K562 (cell line): Measurements from ENCODE around the gene C2orf42. TPM values are rescaled to one million over a fixed set of nuclear protein-coding genes. Genes with fewer than 3 reads are reported as not detected.
A peak's percentile ranks its signal among the peaks of the same experiment; 100 is the strongest.

Experiments used
- ARID1B ChIP-seq: fragments of 450-650 bp; IDR thresholded peaks from 2 replicates; pipeline ENCODE4 v1.6.1; 2016; ENCODE audit warnings: antibody characterized with exemption, mild to moderate bottlenecking, inconsistent platforms
- ATF1 ChIP-seq, 2 experiments: fragments of 450-650 bp in 1 of 2; IDR thresholded peaks; 2 replicates each; pipeline ENCODE4 v1.6.1; 2016; ENCODE audit warnings: missing compliant biosample characterization in 1 of 2, missing genetic modification characterization in 1 of 2
- BRD9 ChIP-seq: fragments of 450-650 bp; IDR thresholded peaks from 2 replicates; pipeline ENCODE4 v1.6.1; 2018; ENCODE audit warnings: low read depth; ENCODE audit not compliant: partially characterized antibody
- ELK3 ChIP-seq: fragments of 450-650 bp; formaldehyde crosslinking; IDR thresholded peaks from 2 replicates; pipeline ENCODE4 v1.4.0; 2020; ENCODE audit warnings: mild to moderate bottlenecking
- HEY1 ChIP-seq: fragments of 250-450 bp; sonication (Bioruptor Pico); IDR thresholded peaks from 2 replicates; pipeline ENCODE4 v1.5.0; 2020; ENCODE audit warnings: mild to moderate bottlenecking, moderate library complexity, borderline replicate concordance
- JUNB ChIP-seq: fragments of 450-650 bp; formaldehyde crosslinking; conservative IDR thresholded peaks from 2 replicates; pipeline ENCODE4 v1.4.0; 2020; ENCODE audit warnings: mild to moderate bottlenecking
- L3MBTL2 ChIP-seq: fragments of 450-650 bp; IDR thresholded peaks from 2 replicates; pipeline ENCODE4 v1.6.1; 2016; ENCODE audit warnings: mild to moderate bottlenecking, moderate library complexity
- LARP7 ChIP-seq: fragments of 450-650 bp; IDR thresholded peaks from 2 replicates; pipeline ENCODE4 v1.6.1; 2016
- NUFIP1 ChIP-seq: fragments of 450-650 bp; IDR thresholded peaks from 2 replicates; pipeline ENCODE4 v1.6.1; 2018; ENCODE audit not compliant: partially characterized antibody
- SMC3 ChIP-seq: conservative IDR thresholded peaks from 2 replicates; pipeline ENCODE4 v1.6.1; 2011; ENCODE audit warnings: low read depth, low read length, improper control_type of control experiment; ENCODE audit not compliant: insufficient read depth
- SRSF7 ChIP-seq: fragments of 200-400 bp; formaldehyde crosslinking; optimal IDR thresholded peaks from 2 replicates; pipeline ENCODE3; 2017; ENCODE audit warnings: mild to moderate bottlenecking, low read depth, low read length
- TFAM ChIP-seq: fragments of 250-450 bp; sonication (Bioruptor Pico); conservative IDR thresholded peaks from 2 replicates; pipeline ENCODE4 v1.5.0; 2021; ENCODE audit warnings: mild to moderate bottlenecking, moderate library complexity
- ZNF695 ChIP-seq: fragments of 450-650 bp; formaldehyde crosslinking; IDR thresholded peaks from 2 replicates; pipeline ENCODE4 v1.4.0; 2020; ENCODE audit warnings: mild to moderate bottlenecking, moderate library complexity
- ZNF778 ChIP-seq: fragments of 450-650 bp; formaldehyde crosslinking; IDR thresholded peaks from 2 replicates; pipeline ENCODE4 v1.4.0; 2020; ENCODE audit warnings: mild to moderate bottlenecking, moderate library complexity
- polyA plus RNA-seq, 8 experiments: library from polyadenylated mRNA; depleted of rRNA in 4 of 8; stranded (reverse) in 5 of 8; unstranded in 3 of 8; fragments of >200 nt; fragmentation: Nextera tagmentation in 2 of 8; fragmentation: Illumina TruSeq in 1 of 8; extraction: Ambion mirVana in 2 of 8; extraction: Trizol in 1 of 8; gene quantifications; 2 replicates each; pipeline versions ENCODE4 v1.2.1 to v1.2.3, GENCODE V29; 2011 to 2014; ENCODE audit warnings: inconsistent platforms in 1 of 8, missing spikeins in 1 of 8
- total RNA-seq, 7 experiments: library from RNA; depleted of rRNA in 6 of 7; stranded (reverse); fragments of >200 nt in 6 of 7; fragmentation: Illumina TruSeq in 2 of 7; extraction: Trizol in 2 of 7; gene quantifications; 2 replicates each; pipeline versions ENCODE4 v1.2.1 to v1.2.3, GENCODE V29; 2011 to 2021; ENCODE audit warnings: low replicate concordance in 1 of 7
- TF ChIP-seq, protein P1 (sequence below): fragments of 250-450 bp; sonication (Bioruptor Pico); IDR thresholded peaks from 2 replicates; pipeline ENCODE4 v1.8.0; 2022; ENCODE audit warnings: inconsistent platforms
- TF ChIP-seq, protein P2 (sequence below): sonication (generic); formaldehyde crosslinking; IDR thresholded peaks from 2 replicates; pipeline ENCODE4 v1.5.0; 2020; ENCODE audit warnings: missing genetic modification reagents
- TF ChIP-seq, protein P3 (sequence below): sonication (generic); formaldehyde crosslinking; IDR thresholded peaks from 2 replicates; pipeline ENCODE4 v1.9.0; 2022; ENCODE audit warnings: mild to moderate bottlenecking, missing genetic modification reagents
- TF ChIP-seq, protein P4 (sequence below): fragments of 250-450 bp; sonication (Bioruptor Pico); IDR thresholded peaks from 2 replicates; pipeline ENCODE4 v1.4.0; 2020; ENCODE audit warnings: mild to moderate bottlenecking, moderate library complexity, borderline replicate concordance
- TF ChIP-seq, protein P5 (sequence below): fragments of 450-650 bp; formaldehyde crosslinking; IDR thresholded peaks from 2 replicates; pipeline ENCODE4 v1.4.0; 2020; ENCODE audit warnings: mild to moderate bottlenecking, mixed read lengths

Gene C2orf42
- total and polyA plus RNA-seq, 9 of the 15 experiments (the other 6 are each of a cell fraction or from before 2014, with no cell fraction given) = 4.6 to 10.9 (median 7.5) TPM

DNA sequence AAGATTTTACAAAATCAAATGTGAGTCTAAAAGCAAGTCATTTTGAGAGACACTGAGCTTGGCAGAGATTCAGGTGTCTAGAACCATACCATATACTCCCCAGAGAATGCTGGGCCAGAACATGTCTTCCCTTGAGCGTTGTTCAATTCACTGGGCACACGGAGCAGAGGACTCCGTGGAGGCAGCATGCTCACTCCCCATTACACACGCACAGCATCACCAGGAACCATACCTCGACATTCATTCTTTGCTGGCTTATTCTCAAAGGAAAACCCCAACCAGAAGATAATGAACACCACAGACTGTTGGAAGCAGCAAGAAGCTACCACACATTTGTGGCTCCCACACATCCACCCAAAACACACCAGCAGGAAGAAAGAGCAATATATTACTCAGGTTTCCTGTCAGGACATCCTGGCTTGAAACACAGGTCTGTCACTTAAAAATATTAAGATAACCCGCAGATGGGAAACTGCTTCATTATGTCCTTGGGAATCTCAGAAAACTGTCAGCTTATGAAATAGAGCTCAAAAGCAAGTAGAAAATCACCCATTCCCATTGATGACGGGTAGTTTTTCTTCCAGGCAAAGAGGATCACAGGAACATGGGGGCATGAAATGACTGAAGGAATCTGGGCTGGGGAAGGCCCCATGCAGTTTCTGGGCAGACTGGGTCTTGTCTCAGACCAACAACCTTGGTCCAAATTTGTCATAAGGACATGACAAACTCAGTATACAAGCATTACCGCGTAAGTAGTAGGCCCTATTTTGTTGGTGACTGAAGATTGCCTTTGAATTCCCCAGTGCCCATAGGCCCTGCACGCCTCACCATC, 57.1 kb downstream of the C2orf42 start (continued):
- TF ChIP-seq, protein P1, sequence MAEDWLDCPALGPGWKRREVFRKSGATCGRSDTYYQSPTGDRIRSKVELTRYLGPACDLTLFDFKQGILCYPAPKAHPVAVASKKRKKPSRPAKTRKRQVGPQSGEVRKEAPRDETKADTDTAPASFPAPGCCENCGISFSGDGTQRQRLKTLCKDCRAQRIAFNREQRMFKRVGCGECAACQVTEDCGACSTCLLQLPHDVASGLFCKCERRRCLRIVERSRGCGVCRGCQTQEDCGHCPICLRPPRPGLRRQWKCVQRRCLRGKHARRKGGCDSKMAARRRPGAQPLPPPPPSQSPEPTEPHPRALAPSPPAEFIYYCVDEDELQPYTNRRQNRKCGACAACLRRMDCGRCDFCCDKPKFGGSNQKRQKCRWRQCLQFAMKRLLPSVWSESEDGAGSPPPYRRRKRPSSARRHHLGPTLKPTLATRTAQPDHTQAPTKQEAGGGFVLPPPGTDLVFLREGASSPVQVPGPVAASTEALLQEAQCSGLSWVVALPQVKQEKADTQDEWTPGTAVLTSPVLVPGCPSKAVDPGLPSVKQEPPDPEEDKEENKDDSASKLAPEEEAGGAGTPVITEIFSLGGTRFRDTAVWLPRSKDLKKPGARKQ (CRISPR knock-in tag) = no peak
- TF ChIP-seq, protein P2, sequence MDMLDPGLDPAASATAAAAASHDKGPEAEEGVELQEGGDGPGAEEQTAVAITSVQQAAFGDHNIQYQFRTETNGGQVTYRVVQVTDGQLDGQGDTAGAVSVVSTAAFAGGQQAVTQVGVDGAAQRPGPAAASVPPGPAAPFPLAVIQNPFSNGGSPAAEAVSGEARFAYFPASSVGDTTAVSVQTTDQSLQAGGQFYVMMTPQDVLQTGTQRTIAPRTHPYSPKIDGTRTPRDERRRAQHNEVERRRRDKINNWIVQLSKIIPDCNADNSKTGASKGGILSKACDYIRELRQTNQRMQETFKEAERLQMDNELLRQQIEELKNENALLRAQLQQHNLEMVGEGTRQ (CRISPR knock-in tag) = no peak
- TF ChIP-seq ATF1 (CRISPR knock-in tag; IDR thresholded peaks at IDR 0.05) = no peak
- no peak for TF ChIP-seq ATF1 (tag; IDR thresholded peaks at IDR 0.05)
- TF ChIP-seq ELK3 (CRISPR knock-in tag) = no peak
- TF ChIP-seq, protein P3, sequence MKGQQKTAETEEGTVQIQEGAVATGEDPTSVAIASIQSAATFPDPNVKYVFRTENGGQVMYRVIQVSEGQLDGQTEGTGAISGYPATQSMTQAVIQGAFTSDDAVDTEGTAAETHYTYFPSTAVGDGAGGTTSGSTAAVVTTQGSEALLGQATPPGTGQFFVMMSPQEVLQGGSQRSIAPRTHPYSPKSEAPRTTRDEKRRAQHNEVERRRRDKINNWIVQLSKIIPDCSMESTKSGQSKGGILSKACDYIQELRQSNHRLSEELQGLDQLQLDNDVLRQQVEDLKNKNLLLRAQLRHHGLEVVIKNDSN (CRISPR knock-in tag) = no peak
- no peak for TF ChIP-seq SMC3
- no peak for TF ChIP-seq NUFIP1
- no peak for TF ChIP-seq LARP7
- TF ChIP-seq ZNF778 (CRISPR knock-in tag) = no peak
- TF ChIP-seq L3MBTL2 = peak; percentile 34; the same call in 1 of the 2 replicates
- TF ChIP-seq, protein P4, sequence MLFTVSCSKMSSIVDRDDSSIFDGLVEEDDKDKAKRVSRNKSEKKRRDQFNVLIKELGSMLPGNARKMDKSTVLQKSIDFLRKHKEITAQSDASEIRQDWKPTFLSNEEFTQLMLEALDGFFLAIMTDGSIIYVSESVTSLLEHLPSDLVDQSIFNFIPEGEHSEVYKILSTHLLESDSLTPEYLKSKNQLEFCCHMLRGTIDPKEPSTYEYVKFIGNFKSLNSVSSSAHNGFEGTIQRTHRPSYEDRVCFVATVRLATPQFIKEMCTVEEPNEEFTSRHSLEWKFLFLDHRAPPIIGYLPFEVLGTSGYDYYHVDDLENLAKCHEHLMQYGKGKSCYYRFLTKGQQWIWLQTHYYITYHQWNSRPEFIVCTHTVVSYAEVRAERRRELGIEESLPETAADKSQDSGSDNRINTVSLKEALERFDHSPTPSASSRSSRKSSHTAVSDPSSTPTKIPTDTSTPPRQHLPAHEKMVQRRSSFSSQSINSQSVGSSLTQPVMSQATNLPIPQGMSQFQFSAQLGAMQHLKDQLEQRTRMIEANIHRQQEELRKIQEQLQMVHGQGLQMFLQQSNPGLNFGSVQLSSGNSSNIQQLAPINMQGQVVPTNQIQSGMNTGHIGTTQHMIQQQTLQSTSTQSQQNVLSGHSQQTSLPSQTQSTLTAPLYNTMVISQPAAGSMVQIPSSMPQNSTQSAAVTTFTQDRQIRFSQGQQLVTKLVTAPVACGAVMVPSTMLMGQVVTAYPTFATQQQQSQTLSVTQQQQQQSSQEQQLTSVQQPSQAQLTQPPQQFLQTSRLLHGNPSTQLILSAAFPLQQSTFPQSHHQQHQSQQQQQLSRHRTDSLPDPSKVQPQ (CRISPR knock-in tag) = no peak
- TF ChIP-seq, protein P5, sequence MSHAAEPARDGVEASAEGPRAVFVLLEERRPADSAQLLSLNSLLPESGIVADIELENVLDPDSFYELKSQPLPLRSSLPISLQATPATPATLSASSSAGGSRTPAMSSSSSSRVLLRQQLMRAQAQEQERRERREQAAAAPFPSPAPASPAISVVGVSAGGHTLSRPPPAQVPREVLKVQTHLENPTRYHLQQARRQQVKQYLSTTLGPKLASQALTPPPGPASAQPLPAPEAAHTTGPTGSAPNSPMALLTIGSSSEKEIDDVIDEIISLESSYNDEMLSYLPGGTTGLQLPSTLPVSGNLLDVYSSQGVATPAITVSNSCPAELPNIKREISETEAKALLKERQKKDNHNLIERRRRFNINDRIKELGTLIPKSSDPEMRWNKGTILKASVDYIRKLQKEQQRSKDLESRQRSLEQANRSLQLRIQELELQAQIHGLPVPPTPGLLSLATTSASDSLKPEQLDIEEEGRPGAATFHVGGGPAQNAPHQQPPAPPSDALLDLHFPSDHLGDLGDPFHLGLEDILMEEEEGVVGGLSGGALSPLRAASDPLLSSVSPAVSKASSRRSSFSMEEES (CRISPR knock-in tag) = no peak
- TF ChIP-seq BRD9 = no peak
- no peak for TF ChIP-seq ZNF695 (CRISPR knock-in tag)
- TF ChIP-seq JUNB (CRISPR knock-in tag) = no peak
- TF ChIP-seq ARID1B = no peak
- no peak for TF ChIP-seq HEY1
- TF ChIP-seq TFAM = no peak
- no peak for TF ChIP-seq SRSF7
